HG03558 (cell line): ENCODE measurements around the gene SCN9A.
"Not testable (repeated sequence)": the region's sequence is repeated elsewhere in the genome, so short reads cannot be mapped to it uniquely, and the experiment has no call there.

Experiments used
- ATAC-seq: cut with Tn5 transposase; IDR thresholded peaks from one replicate; pipeline ENCODE4 v1.9.1; 2021; ENCODE audit warnings: moderate number of reproducible peaks; ENCODE audit not compliant: unreplicated experiment; ENCODE audit errors: extremely low read depth

SCN9A gene

DNA sequence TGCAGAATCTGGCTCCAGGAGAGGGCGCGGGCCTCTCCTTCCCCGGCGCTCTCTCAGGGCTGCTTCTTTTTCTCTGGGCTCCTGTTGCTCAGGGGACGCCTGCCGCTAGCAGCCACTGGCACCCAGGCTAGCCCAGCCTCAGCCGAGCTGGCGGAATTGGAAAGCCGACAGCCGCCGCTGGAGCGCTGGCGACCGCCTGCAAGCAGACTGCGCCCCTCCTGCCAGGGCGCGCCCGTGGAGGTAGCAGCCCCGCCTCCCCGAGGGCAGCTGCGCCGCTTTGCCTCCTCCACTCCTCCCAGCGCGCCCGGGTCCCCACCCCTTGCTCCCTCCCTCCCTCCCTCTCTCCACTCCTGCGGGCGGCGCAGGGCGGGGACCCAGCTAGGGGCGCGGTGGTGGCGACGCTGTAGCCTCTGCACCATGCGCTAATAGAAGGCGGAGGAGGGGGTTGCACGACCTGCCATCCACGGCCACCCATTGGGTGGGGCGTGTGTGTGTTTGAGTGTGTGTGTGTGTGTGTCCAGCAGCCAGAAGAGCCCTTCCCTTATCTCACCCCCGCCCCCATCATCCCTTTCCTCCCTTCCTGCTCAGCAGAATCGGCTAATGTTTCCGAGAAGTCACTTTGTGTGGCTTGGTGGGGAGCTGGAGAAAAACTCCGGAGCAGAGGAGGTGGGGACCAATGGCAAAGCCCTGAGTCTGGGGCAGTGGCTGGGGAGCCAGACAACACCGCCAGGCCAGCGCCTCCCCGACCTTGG lies at the start of gene SCN9A:
Gene SCN9A, minus strand, starts transcription at position 209 of the 752 bp plus-strand sequence. CDS start 64,188 bp downstream, outside the sequence.
- no peak for ATAC-seq

DNA sequence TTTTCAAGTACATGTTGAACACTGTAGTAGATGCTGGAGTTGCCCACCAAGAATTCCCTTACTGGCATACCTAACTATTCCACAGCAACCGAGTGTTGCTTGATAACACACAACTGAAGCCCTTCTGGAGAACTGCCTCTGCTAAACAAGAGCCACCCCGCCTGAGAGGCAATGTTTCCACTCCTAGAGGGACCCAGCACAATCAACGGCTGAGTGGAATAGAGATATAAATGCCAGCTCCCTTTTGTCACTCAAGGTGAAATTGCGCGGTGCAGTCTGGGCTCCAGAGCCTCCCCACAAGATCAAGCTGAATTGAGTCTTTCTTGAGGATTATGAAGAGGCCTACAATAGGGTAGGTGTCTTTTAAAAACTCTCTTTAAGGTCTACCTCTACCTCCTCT lies 49.1 kb upstream of the SCN9A start:
- no peak for ATAC-seq

DNA sequence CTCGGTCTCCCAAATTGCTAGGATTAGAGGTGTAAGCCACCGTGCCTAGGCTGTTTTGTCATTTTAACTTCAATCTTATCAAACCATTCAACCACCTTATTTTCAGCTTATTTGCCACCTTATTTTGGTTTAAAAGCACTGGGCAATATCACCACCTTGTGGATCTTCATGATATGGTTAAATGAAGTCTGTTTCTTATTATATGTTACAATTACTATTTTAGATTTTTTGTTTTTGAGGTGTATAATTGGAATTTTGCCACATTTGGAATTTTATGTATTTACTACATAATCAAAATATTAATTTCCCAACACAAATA lies 43.8 kb upstream of the SCN9A start:
- no peak for ATAC-seq

DNA sequence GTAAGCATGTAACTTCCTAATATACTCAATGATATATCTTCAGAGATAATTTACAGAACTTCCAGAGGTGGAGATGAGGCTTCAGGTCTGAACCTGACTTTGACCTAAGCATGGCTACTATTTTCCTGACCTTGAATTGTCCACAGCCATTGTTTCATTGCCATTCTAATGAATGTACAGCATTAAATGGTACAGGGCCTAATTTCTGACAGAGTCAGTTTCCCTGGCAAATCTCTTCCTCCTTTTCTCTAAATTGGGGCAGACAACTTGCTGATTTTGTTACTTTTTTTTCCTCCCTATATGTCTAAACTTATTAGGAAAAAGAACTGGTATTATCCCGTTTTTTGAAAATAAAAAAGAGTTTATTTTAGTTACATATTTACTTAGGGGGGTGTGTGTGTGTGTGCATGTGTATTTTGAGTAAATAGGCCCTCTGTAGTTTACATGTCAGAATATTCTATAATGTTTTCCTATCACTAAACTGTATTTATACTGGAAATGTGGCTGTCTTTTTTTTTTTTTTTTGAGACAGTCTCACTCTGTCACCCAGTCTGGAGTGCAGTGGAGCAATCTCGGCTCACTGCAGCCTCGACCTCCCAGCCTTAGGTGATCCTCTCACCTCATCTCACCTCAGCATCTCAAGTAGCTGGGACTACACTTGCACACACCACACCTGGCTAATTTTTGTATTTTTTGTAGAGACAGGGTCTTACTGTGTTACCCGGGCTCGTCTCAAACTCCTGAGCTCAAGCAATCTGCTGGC lies 43.3 kb upstream of the SCN9A start:
- ATAC-seq: no peak

DNA sequence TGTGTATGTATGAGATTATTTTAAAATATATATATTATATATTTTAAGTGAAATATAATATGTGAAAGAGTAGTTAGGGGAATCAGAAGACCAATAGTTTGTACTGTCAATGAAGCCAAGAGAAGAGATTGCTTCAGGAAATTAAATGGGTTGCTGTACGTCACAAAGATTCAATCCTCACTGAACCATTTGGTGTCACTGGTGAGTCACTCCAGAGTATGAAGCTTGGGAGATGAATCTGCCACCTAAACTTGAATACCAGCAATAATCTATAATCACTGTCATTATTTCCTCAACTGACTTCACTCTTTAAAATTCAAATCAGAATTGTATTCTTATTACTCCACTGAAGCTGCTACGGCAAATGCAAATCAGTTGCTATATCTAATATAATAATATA lies 41.9 kb upstream of the SCN9A start:
- ATAC-seq: no peak

DNA sequence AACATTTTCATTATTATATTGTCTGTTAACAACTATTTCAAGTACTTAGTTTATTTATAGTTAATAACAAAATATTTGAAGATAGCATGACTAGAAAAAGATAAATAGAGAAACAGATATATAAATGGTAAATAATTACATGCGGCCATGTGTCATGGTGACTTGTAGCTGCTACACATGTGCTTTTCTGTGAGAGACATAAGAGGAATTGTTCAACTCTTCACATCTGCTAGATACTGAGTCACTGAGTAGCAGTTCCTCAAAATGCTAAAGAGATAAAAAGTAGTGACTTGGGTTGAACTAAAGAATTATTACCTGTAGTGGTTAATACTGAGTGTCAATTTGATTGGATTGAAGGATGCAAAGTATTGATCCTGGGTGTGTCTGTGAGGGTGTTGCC lies 37.5 kb upstream of the SCN9A start:
- ATAC-seq: no peak

DNA sequence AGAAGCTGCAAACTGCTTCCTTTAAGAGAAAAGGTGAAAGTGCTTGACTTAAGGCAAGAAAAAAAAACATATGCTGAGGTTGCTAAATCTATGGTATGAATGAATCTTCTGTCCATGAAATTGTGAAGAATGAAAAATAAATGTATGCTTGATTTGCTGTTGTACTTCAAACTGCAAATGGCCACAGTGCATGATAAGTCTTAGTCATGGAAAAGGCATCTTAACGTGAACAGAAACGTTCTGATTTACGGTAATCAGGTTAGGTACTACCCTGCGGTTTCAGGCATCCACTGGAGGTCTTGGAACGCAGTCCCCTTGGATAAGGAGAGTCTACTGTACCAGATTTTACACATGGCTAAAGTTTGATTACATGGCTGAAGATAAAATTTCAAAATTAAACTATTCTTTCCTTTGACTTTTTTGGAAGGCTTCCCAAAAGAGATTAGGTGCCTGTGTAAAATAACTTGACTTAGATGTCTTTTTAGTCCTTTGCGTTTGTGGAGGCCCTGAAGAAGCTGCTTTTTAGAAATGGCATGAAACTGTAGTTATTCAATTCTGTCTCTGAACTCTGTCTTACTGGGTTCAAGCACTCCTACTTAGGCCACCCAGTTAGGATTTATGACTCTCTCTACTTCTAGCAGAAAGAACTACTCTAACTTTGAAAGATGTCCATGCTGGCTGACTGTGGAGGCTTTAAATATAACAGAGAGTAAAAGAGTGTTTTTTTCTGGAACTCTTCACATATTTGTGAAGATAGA lies 35.9 kb upstream of the SCN9A start:
- ATAC-seq: no peak

DNA sequence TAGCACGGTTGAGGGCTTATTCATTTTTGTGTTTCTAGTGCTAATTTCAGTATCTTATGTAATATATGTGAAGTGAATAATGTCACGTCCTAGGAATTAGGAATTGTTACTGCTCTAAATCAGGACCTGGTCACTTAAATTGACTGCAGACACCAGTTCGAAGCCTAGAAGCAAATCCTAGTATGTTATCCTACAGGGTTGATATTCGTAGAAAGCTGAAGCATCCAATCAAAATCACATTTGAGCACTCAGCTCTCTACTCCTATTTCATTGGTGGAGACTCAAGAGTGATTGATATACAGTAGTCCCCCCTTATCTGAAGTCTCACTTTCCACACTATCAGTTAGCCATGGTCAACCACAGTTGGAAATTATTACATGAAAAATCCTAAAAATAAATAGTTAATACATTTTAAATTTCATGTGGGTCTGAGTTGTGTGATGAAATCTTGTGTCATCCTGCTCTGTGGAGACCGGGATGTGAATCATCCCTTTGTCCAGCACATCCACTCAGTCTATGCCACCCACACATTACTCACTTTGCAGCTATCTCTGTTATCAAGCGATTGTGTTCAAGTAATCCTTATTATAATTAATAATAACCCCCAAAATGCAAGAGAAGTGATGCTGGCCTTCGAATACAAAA lies 35.2 kb upstream of the SCN9A start:
- no peak for ATAC-seq

DNA sequence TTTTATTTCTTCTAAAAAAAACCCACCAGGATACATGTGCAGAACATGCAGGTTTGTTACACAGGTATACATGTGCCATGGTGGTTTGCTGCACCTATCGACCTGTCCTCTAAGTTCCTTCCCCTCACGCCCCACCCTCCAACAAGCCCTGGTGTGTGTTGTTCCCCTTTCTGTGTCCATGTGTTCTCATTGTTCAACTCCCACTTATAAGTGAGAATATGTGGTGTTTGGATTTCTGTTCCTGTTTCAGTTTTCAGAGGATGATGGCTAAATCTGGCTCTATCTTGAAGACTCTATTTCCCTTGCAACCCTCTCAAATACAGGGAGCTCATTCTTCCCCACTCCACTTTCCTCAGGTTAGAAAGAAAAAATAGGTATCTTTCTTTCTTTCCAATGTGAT lies 32.0 kb upstream of the SCN9A start:
- not testable (repeated sequence) for ATAC-seq

DNA sequence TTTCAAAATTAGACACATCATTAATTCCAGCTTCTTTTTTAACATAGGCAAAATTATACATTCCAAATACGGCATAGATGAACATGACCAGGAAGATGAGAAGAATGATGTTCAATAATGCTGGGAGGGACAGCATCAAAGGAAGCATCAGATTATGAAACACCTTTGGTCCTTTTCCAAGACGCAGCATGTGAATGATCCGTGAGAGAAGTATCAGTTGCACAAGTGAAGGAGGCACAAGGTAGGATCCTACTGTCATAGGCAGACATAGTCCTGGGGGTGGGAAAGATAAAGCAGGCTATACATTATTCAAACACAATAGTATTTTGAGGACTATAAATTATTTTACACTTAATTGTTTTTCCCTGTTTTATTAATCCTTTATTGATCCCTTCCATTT lies 30.6 kb upstream of the SCN9A start:
- no peak for ATAC-seq

DNA sequence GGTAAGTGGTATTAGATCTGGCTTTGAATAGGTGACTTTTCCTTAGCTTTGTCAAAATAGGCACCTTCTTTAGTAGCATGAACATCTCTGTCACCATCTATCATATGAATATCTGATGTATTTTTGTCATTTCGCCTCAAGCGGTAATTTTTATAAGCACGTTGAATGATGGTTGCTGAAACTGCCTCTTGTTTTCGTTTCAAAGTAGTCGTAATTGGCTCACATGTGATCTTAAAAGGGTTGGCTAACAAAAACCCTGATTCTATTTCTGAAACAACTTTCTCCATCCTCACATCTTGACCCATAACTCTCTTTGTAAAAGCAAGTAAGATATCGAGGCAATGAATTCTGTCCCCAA lies 29.8 kb upstream of the SCN9A start:
- no peak for ATAC-seq

DNA sequence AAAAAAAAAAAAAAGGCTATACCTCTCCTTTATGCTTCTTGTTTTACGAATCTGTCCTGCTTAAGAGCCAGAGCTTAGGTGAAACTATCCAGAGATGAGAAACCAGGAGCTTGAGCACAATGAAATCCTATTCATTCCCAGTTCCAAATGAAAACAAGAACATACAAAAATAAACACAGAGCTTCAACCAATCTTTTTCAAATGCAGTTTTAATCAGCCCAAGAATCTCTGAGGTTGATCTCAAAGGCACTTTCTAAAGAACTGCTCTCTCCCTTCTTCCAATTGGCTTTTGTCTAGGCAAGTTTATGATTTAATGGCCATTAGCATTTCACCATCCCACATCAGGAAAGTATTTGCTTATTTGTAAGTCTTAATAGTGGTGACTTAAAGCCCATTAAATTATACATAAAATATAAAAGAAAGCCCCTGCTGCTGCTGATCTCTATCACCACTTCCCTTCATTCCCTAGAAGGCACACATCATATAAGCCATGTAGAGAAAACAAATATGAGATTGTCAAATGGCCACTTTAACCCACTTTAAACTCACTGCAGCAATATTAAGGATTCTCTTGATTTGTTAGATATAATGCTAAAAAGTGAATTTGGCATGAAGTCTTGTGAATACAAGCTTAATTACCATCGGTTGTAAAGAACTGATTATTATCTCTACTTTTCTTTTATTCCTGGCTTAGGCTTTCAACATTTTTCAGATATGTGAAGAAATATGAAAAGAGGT lies 29.3 kb upstream of the SCN9A start:
- no peak for ATAC-seq

DNA sequence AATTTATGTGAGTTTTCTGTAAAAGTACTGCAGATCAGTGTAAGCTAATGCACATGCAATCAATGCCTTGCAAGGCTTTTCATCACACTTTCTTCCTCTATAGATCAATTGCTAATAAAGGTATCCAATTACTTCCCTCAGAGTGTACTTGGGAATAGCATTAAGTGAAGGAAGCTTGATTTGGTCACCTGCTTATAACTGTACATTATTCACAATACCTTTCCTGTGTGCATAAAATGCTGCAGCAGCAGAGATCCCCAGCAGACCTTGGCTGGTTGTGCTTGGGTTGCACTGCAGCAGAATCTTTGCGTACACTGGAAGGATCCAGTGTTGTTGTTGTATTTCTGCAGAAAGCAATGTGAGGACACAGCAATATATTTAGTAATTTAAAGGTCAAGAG lies 18.5 kb upstream of the SCN9A start:
- ATAC-seq: no peak

DNA sequence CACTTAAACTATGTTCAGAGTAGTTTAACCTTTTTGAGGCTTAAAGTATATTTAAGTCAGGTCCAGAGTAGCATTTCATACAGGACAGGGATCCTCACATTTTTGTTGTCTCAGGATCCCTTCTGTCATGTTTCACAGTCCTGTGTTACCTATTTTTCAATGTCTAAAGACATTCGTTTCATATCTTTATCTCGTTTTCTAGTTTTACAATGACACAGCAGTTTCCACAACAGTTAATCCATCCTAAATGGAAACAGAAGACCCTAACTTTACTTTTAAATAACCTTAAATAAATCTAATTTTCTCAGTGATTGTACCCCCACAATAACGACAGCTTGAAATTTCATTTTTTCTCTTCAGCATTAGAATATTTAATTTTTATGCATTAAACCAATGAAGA lies 17.3 kb upstream of the SCN9A start:
- no peak for ATAC-seq

DNA sequence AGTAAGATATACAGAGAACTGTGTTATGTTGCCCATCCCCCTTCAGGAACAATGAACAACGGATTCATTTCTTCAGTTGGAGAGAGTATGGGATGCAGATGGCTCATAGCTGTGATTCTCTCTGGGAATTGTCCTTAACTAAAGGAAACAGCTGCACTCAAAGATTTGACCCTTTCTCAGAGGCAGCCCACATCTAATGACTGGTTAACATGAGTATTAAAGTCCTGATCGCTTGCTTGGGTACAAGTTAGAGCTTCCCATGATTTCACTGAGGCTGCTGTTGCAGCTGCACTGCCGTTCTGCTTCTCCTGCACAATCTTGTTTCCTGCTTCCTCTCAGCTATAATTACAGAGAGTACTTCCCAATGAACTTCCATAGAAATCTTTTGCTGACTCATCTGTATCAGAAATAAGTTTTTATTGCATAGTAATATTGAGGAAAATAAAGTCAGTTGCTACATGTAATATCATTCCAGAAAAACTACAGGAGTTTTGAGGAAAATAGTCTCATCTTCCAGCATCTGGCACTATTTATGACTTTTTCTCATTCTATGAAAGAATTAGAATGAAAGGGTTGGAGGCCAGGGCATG lies 12.8 kb upstream of the SCN9A start:
- no peak for ATAC-seq

DNA sequence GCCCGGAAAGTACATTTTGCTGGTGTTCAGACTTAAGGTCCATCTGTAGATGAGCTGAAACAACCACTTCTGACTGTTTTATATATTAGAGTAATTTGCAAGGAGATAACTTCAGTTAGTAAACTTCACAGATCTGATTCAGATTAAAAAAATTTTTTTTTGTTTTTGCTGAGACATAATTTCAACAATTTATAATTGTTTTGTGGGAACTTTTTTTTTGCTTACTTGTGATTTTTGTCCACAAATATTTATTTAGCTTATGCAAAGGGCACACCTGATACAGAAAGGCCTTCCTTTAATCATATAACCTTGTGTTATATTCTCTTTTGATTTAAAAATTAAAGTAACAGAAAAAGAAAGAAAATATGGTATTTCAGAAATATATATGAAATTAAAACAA lies 9.6 kb upstream of the SCN9A start:
- ATAC-seq: no peak

DNA sequence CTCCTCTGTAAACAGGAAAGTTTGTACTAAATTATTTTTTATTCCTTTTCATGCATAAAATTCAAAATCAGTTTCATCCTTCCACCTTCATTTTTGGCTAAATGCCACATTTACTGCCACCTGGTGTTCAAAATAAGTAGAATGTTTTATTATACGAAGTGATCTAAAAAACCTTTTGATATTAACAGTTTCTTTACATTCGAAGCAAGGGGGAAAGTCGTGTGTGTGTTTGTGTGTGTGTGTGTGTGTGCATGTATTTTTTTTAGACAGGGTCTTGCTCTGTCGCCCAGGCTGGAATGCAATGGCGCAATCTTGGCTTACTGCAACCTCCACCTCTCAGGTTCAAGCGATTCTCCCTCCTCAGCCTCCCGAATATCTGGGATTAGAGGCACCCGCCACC lies 9.0 kb upstream of the SCN9A start:
- no peak for ATAC-seq

DNA sequence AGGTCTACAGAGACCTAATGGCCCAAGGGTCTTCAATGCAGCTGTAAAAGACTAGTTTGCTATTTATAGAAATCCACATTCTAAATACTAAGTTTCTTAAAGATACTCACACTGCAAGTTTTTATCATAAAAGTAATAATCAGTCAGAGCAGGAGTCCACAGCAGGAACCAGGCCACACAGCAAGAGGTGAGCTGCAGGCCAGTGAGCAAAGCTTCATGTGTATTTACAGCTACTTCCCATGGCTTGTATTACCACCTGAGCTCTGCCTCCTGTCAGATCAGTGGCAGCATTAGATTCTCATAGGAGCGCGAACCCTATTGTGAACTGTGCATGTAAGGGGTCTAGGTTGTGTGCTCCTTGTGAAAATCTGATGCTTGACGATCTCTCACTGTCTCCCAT lies 6.7 kb upstream of the SCN9A start:
- ATAC-seq: no peak

DNA sequence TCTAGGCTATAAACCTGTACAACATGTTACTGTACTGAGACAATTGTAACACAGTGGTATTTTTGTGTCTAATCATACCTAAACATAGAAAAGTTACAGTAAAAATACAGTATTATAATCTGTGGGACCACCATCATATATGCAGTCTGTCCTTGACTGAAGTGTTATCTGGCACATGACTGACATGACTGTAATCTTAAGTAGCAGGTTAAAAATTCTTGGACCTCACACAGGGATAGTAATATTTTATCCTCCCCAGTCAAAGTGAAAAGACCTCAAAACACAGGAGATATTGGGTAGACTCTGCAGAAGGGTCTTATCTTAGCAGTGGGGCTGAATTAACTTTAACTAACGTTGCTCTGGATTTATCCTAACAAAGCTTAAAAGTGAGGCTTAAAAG lies 4.9 kb upstream of the SCN9A start:
- no peak for ATAC-seq

DNA sequence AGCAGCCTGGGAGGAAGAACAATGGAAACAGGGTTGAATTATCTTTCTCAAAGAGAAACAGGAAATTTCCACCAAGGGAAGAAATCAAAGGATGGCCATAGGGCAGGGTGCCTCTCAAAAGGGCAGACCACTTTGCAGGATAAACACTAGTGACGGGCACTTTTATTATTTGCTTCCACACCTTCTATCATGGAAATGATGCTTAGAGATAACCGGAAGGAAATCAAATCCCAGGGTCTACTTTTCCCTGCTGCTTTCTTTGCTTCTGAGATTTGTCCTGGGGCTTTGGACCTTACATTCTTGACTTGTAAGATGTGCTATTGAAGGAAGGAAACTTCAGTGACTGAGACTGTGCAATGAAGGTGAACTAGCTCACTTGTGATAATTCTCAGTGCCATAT lies 1.1 kb upstream of the SCN9A start:
- ATAC-seq: no peak
